ENCODE data around the gene SLC1A5. TPM values are rescaled to one million over a fixed set of nuclear protein-coding genes. Genes with fewer than 3 reads are reported as not detected.

The SLC1A5 gene
- total RNA-seq, 2 experiments from 2014 or later, result 438 to 447 TPM

- ChIA-PET POLR2A (interaction anchor here (0.6 kb wide), 1 partner anchor 85 kb away, joined by 4 read pairs; no protein-coding TSS in a partner anchor), CTCF (interaction anchor here (1.0 to 3.3 kb wide), 7 partner anchors 11 to 85 kb away, joined by 3 to 19 read pairs (median 4); no protein-coding TSS in a partner anchor)
These were observed 32.4 kb downstream of the SLC1A5 start for GRCh38 chr19:46755853-46756543.

GRCh38 chr19:46755077-46755852, 33.1 kb downstream of the SLC1A5 start:
- CTCF ChIA-PET, result interaction anchor here (0.9 to 2.4 kb wide), 6 partner anchors 14 to 86 kb away, joined by 3 to 12 read pairs (median 4); no protein-coding TSS in a partner anchor
- POLR2A ChIA-PET, result no interaction called here

- POLR2A ChIA-PET, result no interaction called here
These were observed 34.8 kb downstream of the SLC1A5 start for GRCh38 chr19:46753420-46754155.

GRCh38 chr19:46748325-46749109, 39.9 kb downstream of the SLC1A5 start:
- ChIA-PET POLR2A (no interaction called here), CTCF (interaction anchor here (0.6 to 2.8 kb wide), 11 partner anchors 10 to 540 kb away, joined by 3 to 14 read pairs (median 4); no protein-coding TSS in a partner anchor)

More at GRCh38 chr19:46753420-46754155, 34.8 kb downstream of the SLC1A5 start:
- CTCF ChIA-PET, result interaction anchor here (0.6 to 2.0 kb wide), 22 partner anchors 9 to 282 kb away, joined by 3 to 11 read pairs (median 4); no protein-coding TSS in a partner anchor

GRCh38 chr19:46746281-46747057, 41.9 kb downstream of the SLC1A5 start, which contains the start of gene STRN4:
Gene STRN4 (minus strand): TSS chr19:46746450. CDS start chr19:46746430, 20 bp downstream.
- POLR2A ChIA-PET, result no interaction called here
- CTCF ChIA-PET, result interaction anchor here (2.1 to 2.8 kb wide), 3 partner anchors 12 to 42 kb away, joined by 6 to 14 read pairs (median 10); no protein-coding TSS in a partner anchor

- POLR2A ChIA-PET, result interaction anchor here (1.4 kb wide), 1 partner anchor 10 kb away, joined by 4 read pairs; no protein-coding TSS in a partner anchor
- CTCF ChIA-PET, result interaction anchor here (2.1 to 2.8 kb wide), 2 partner anchors 17 to 41 kb away, joined by 6 to 14 read pairs; no protein-coding TSS in a partner anchor
These were observed 42.7 kb downstream of the SLC1A5 start, which contains the start of gene FKRP for GRCh38 chr19:46745521-46746280. Gene FKRP (plus strand): TSS chr19:46746057. CDS start chr19:46755451, 9,394 bp downstream.

GRCh38 chr19:46745030-46745429, 43.4 kb downstream of the SLC1A5 start:
- ChIA-PET POLR2A (interaction anchor here (1.4 kb wide), 1 partner anchor 9 kb away, joined by 4 read pairs; no protein-coding TSS in a partner anchor), CTCF (interaction anchor here (2.1 to 2.8 kb wide), 3 partner anchors 9 to 41 kb away, joined by 6 to 14 read pairs (median 8); no protein-coding TSS in a partner anchor)

GRCh38 chr19:46744005-46744691, 44.2 kb downstream of the SLC1A5 start:
- ChIA-PET CTCF (interaction anchor here (2.1 to 2.8 kb wide), 3 partner anchors 10 to 40 kb away, joined by 6 to 14 read pairs (median 8); no protein-coding TSS in a partner anchor), POLR2A (no interaction called here)

- POLR2A ChIA-PET, result no interaction called here
- CTCF ChIA-PET, result interaction anchor here (2.2 kb wide), 1 partner anchor 11 kb away, joined by 8 read pairs; no protein-coding TSS in a partner anchor
These were observed 45.4 kb downstream of the SLC1A5 start for GRCh38 chr19:46742926-46743480.

- ChIA-PET POLR2A (interaction anchor here (0.6 kb wide), 2 partner anchors 60 to 217 kb away, joined by 3 to 5 read pairs; no protein-coding TSS in a partner anchor), CTCF (interaction anchor here (0.6 to 2.1 kb wide), 8 partner anchors 9 to 98 kb away, joined by 3 to 10 read pairs (median 4); no protein-coding TSS in a partner anchor)
These were observed 46.9 kb downstream of the SLC1A5 start for GRCh38 chr19:46741447-46741846.

GRCh38 chr19:46739290-46739771, 49.1 kb downstream of the SLC1A5 start:
- ChIA-PET POLR2A (no interaction called here), CTCF (interaction anchor here (0.7 kb wide), 1 partner anchor 88 kb away, joined by 3 read pairs; no protein-coding TSS in a partner anchor)

GRCh38 chr19:46737761-46738171, 50.6 kb downstream of the SLC1A5 start:
- CTCF ChIA-PET, result interaction anchor here (1.1 to 1.6 kb wide), 3 partner anchors 9 to 33 kb away, joined by 3 to 6 read pairs (median 4); no protein-coding TSS in a partner anchor
- POLR2A ChIA-PET, result no interaction called here

- POLR2A ChIA-PET, result no interaction called here
These were observed 51.1 kb downstream of the SLC1A5 start for GRCh38 chr19:46737298-46737654.

GRCh38 chr19:46736531-46737297, 51.7 kb downstream of the SLC1A5 start:
- POLR2A ChIA-PET, result interaction anchor here (1.6 kb wide), 1 partner anchor 9 kb away, joined by 4 read pairs; the partner anchor contains the start of gene FKRP
- CTCF ChIA-PET, result interaction anchor here (0.6 to 1.6 kb wide), 5 partner anchors 8 to 124 kb away, joined by 3 to 6 read pairs (median 4); no protein-coding TSS in a partner anchor

More at GRCh38 chr19:46737298-46737654, 51.1 kb downstream of the SLC1A5 start:
- CTCF ChIA-PET, result interaction anchor here (0.6 to 1.6 kb wide), 4 partner anchors 9 to 103 kb away, joined by 3 to 6 read pairs (median 4); no protein-coding TSS in a partner anchor
